NCI-H2196 treated with DMSO at 0.1 percent for 48 hours (cell line): ENCODE measurements around the gene RRAGB.
"Not testable (repeated sequence)": the region's sequence is repeated elsewhere in the genome, so short reads cannot be mapped to it uniquely, and the experiment has no call there.

Experiments used
- DNase-seq: peaks from one replicate; lab custom pipeline; 2025; ENCODE audit not compliant: unreplicated experiment; lab: John Stamatoyannopoulos, UW

The RRAGB gene, protein sequence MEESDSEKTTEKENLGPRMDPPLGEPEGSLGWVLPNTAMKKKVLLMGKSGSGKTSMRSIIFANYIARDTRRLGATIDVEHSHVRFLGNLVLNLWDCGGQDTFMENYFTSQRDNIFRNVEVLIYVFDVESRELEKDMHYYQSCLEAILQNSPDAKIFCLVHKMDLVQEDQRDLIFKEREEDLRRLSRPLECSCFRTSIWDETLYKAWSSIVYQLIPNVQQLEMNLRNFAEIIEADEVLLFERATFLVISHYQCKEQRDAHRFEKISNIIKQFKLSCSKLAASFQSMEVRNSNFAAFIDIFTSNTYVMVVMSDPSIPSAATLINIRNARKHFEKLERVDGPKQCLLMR

DNA sequence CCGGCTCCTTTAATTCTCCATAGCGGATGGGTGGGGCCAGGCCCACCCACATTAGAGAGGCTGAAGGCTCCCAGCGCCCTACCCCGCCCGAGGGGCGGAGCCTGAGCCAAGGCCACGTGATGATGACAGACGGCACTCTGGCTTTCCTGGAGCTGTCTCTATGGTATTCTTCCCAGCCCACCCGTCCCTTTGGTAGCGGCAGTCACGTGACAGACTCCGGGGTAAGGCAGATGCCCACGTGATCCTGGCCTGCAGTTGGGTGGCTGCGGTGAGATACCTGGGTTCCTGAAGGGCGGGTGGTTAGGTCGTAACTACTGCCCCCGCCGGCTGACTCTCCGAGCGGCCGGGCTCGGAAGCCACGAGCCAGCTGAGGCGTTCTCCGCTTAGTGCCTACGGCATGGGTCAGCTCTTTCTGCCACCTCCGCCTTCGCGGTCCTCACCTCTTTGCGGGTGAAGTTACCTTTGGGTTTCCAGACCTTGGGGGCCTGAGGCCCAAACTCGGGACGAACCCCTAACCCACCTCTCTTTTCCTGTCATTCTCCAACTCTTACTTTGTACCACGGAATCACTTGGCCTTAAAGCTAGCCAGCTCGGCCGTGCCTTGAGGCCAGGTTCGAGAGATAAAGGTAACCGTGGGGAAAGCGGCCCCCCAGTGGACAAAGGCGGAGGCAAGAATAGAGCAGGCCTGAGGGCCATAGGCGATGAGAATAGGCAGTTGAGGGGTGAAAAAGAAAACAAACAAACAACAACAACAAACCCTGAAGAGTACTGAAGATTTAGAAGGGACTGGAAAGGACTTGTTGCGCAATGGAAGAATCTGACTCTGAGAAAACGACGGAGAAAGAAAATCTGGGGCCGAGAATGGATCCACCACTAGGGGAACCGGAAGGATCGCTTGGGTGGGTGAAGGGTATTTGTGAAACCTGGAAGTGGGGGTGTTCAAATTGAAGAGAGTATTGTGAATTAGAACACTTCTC, at the start of gene RRAGB:
Gene RRAGB, plus strand, starts transcription at position 229 of the 977 bp plus-strand sequence. Its CDS starts 579 bp downstream, at position 808.
- DNase-seq = peak; percentile 87

DNA sequence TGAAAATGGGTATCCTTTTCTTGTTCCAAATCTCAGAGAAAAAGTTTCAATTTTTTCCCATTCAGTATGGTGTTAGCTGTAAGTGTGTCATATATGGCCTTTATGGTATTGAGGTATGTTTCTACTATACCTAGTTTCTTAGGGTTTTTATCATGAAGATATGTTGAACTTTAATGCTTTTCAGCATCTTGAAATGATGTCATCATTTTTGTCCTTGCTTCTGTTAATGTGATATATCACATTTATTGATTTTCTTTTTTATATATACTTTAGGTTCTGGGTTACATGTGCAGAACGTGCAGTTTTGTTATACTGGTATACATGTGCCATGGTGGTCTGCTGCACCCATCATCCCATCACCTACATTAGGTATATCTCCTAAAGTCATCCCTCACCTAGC, 49.5 kb upstream of the RRAGB start:
- DNase-seq = no peak

DNA sequence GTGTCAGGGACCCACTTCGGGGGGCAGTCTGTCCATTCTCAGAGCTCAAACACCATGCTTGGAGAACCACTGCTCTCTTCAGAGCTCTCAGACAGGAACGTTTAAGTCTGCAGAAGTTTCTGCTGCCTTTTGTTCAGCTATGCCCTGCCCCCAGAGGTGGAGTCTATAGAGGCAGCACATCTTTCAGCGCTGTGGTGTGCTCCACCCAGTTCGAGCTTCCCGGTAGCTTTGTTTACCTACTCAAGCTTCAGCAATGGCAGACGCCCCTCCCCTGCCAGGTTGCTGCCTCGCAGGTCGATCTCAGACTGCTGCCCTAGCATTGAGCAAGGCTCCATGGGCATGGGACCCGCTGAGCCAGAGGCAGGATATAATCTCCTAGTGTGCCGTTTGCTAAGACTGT, 29.0 kb upstream of the RRAGB start:
- DNase-seq = not testable (repeated sequence)

DNA sequence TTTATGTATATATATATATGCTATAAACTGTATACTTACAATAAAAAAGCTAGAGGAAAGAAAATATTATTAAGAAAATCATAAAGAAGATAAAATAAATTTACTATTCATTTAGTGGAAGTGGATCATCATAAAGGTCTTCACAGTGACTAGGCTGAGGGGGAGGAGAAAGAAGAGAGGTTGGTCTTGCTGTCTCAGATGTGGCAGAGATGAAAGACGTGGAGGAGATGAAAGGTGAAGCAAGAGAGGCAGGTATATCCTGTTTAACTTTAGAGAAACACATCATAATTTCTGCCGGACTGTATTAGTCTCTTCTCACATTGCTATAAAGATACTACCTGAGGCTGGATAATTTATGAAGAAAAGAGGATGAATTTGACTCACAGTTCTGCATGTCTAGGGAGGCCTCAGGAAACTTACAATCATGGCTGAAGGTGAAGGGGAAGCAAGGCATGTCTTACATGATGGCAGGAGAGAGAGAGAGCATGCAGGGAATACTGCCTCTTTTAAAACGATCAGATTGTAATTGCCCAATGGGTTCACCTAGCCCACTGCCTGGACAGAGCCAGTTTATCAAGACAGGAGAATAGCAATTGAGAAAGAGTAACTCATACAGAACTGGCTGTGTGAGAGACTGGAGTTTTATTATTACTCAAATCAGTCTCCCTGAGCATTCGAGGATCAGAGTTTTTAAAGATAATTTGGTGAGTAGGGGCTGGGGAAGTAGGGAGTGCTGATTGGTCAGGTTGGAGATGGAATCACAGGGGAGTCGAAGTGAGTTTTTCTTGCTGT, 22.1 kb upstream of the RRAGB start:
- no peak for DNase-seq

DNA sequence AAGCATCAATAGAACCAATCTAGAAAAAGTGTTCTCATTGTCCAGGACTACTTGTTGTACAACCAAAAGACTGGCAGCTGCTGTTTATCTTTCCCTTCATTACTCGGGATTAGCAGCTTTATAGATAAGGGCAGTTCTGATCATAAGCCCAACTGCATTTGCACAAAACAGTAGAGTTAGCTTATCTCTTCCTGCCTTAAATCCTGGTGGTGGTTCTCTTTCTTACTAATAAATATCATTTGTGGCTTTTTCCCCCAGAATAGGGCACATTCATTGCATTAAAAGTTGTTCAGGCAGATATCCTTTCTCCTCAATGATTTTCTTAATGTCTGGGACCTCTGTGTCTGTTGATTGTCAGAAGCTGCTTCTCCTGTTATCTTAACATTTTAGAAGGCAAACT, 20.2 kb upstream of the RRAGB start:
- no peak for DNase-seq

DNA sequence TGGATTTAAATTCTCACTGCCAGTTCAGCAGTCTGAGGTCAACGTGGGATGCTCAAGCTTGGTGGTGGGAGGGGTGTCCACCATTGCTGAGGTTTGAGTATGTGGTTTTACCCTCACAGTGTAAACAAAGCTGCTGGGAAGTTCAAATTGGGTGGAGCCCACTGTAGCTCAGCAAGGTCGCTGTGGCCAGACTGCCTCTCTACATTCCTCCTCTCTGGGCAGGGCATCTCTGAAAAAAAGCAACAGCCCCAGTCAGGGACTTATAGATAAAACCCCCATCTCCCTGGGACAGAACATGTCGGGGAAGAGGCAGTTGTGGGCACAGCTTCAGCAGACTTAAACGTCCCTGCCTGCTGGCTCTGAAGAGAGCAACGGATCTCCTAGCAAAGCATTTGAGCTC, 14.9 kb upstream of the RRAGB start:
- no peak for DNase-seq

DNA sequence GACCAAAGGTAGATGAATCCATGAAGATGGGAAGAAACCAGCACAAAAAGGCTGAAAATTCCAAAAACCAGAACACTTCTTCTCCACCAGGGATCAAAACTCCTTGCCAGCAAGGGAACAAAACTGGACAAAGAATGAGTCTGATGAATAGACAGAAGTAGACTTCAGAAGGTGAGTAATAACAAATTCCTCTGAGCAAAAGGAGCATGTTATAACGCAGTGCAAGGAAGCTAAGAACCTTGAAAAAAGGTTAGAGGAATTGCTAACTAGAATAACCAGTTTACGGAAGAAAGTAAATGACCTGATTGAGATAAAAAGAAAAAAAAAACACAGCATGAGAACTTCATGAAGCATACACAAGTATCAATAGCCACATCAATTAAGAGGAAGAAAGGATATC, 14.1 kb upstream of the RRAGB start:
- not testable (repeated sequence) for DNase-seq

DNA sequence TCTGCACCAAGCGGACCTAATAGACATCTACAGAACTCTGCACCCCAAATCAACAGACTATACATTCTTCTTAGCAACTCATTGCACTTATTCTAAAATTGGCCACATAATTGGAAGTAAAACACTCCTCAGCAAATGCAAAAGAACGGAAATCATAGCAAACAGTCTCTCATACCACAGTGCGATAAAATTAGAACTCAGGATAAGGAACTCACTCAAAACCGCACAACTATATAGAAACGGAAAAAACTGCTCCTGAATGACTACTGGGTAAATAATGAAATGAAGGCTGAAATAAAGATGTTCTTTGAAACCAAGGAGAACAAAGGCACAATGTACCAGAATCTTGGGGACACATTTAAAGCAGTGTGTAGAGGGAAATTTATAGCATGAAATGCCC, 12.5 kb upstream of the RRAGB start:
- not testable (repeated sequence) for DNase-seq

DNA sequence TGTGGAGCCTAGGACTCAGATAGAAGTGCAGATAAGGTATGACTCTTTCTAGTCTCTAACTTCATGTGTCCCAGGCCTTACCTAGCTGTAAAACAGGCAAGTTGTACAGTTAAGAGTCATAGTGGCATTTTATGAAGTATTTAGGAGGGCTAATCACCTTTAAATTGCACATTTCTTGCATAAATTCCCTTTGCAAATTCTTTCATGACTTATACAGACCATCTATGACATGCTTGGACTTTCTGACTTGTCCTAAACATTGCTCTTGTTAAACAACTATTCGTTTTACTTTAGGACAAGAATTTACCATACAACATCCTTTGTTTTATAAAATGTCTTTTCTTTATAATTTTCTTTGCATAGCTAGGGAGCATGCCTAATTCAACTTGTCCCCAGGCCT, 7.8 kb upstream of the RRAGB start:
- no peak for DNase-seq

DNA sequence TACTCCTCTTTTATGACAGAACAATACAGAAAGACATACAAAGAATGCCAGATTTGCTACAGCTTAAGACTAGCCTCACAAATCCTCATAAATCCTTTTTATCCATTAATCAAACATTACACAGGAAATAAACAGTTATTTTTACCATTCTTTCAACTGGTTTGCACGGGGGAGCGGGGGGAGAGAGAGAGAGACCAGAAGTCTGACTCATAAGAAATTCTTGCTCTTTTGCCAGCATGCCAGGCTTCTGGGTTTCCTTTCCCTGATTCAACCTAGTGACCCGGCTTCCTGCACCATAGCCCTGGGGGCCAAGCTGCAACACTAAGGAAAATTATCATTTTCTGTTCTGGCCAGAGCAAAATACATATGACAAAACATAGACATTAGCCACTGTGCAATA, 6.8 kb upstream of the RRAGB start:
- no peak for DNase-seq

DNA sequence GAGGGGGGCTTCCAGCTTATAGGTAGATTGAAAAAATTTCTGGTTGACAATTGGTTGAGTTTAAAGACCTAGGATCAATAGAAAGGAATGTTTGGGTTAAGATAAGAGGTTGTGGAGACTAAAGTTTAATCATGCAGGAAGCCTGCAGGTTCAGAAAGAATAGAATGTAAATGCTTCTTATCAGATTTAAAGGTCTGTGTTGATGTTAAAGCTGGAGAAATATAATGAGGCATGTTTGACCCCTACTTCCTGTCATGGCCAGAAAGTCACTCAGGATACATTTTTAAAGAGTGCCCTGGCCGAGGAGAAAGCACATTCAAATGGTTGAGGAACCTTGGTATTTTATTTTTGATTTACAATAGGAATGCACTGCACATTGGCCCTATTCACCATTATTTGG, 3.9 kb upstream of the RRAGB start:
- no peak for DNase-seq

DNA sequence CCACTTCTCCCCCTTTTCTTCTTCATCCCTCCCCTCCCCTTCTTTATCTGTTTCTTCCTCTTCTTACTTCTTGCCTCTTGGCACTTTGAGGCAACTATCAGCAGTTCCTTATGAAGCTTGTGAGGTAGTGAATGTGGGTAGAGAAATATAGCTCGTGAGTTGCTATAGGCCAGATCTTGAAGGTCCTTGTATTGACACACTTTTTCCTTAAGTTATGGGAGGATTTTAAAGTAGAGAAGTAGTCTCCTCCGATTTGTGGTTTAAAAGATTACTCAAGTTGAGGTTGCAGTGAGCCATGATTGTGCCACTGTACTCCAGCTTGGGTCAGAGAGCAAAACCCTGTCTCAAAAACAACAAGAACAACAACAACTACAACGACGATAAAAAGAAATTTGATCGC, 3.4 kb upstream of the RRAGB start:
- DNase-seq = no peak

DNA sequence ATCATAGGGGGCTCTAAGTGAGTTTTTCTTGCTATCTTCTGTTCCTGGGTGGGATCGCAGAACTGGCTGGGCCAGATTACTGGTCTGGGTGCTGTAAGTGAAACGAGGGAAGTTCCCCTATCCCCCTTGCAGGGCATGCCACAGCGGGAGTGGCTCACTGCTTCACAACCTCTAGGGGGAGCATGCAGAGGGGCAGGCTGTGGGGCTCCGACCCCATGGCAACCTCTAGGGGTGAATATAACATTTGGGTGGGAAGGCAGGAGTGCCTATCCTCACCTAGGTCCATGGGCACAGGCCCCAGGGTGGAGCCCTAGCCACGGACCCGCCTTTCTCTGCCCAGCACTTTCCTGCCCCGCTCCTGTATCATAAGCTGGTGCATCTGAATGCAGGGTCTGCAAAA, 1.7 kb upstream of the RRAGB start:
- no peak for DNase-seq

DNA sequence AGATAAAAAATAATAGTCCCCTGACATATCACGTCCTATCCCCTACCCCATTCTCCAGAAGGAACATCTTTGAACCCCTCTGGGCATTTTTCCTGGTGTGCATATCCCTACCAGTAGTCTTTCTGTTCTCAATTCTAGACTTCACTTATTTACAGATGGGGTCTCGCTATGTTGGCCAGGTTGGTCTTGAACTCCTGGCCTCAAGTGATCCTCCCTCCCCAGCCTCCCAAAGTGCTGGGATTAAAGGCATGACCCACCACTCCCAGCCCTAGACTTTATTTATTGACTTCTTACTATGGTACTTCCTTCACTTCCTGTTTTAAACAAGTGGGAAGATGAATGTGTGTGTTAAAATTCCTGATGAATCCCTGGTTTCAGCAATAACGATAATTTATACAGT, 612 bp upstream of the RRAGB start:
- DNase-seq = no peak

DNA sequence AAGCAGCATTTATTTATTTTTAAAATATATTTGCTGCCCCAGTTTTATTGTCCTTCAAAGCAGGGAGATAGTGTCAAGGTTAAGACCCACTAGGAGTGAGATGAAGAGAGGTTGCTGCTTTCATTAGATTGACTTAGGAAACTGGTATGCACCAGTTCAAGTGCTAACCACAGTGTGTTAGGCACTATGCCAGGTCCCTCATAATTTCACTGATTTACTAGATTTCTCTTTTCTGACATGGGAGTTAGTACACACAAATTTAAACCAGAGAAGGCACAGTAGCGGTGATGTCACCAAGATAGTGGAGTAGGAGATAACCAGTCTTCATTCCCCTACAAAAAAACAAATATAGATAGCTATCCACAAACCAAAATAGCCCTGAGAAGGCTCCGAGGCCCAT, 14.3 kb downstream of the RRAGB start:
- no peak for DNase-seq

DNA sequence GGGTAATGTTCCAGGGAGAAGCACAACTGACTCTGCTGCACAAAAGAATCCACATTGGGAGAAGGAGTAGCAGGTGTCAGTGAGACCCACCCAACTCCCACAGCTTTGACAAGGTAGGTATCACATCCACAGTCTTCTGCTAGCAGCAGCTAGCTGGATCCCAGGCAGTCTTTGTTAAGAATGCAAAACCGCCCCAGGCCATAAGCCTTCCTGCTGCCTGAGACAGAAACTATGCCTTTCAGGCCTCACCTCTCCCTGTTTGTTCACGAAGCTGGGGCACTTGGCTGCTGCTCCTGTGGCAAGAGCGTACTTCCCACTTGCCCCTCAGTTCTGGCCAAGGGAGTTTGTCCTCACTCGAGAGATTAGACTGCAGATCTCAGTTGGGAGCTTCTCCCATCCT, 21.4 kb downstream of the RRAGB start:
- no peak for DNase-seq

DNA sequence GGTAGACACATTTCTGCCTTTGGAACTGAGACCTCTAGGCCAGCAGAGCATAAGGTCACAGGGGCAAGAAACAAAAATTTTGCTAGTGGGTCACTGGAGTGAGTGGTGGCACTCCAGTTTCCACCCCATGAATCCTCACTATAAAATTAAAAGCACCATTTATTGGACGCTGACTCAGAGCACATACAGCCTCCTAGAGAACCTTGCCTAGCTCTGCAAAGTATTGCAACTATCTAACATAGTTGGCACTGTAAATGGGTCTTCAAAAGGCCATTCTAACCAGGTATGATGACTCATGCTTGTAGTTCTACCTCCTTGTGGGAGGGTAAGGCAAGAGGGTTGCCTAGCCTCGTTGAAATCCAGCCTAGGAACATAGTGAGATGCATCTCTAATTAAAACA, 25.1 kb downstream of the RRAGB start:
- no peak for DNase-seq

DNA sequence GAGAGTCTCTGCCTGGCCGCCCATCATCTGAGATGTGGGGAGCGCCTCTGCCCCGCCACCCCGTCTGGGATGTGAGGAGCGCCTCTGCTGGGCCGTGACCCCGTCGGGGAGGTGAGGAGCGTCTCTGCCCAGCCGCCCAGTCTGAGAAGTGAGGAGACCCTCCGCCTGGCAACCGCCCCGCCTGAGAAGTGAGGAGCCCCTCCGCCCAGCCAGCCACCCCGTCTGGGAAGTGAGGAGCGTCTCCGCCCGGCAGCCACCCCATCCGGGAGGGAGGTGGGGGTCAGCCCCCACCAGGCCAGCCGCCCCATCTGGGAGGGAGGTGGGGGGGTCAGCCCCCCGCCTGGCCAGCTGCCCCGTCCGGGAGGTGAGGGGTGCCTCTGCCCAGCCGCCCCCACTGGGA, 30.9 kb downstream of the RRAGB start:
- DNase-seq = not testable (repeated sequence)

DNA sequence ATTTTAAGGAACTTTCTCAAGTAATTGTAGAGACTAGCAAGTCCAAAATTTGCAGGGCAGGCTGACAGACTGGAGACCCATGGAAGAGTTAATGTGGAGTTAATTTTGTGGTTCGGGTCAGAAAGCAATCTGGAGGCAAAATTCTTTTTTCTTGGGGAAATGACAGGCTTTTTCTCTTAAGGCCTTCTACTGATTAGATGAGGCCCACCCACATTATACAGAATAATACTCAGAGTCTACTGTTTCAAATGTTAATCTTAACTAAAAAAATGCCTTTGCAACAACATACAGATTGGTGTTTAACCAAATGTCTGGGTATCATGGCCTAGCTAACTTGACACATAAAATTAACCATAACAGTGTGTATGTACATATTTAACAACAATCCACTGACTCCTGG, 32.7 kb downstream of the RRAGB start:
- DNase-seq = no peak

DNA sequence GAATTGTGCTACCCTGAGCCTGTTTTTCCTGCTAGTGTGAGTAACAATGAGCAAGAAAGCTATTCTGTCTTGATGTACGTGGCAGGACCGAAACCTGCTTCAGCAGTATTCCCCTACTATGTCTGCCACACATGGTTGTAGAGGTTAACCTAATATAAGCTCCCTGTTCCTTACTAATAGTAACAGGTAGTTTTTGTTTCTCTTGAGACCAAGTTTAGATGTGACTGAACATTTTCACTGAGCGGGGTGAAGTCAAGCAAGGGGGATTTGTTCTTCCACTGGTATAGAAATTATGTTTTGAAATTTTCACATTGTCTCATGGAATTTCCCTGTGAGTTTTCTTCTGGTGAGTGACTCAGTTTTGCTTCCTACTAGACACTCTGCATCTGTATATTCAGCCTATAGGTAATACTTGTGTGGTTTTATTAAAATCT, 37.3 kb downstream of the RRAGB start:
- no peak for DNase-seq

DNA sequence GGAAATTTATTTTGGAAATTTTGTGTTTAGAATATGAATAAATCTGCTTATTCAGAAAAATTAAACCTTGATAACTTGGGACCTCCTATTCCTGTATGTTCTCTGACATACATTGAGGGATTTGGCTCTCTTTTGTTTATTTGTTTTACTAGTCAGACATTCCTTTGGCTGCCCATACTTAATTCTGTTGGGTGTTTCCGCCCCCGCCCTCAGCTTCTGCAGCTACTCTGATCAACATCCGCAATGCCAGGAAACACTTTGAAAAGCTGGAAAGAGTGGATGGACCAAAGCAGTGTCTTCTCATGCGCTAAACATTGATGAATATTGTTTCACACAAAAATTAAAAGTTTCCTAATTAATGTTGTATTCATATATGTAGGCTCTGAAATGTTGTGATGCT, 40.5 kb downstream of the RRAGB start:
- DNase-seq = no peak
